Natural killer cell (primary cell): ENCODE measurements around the gene BAIAP2. TPM values are rescaled to one million over a fixed set of nuclear protein-coding genes. Genes with fewer than 3 reads are reported as not detected.

Experiments used
- ATAC-seq, 3 donors: fragments of 150-1000 bp in 2 of 3; fragments of 200-7000 bp in 1 of 3; cut with Tn5 transposase; 1 replicate in 1 of 3; 2 replicates in 2 of 3; pipeline ENCODE4 v1.10.0; 2021; ENCODE audit warnings: mild to moderate bottlenecking in 2 of 3, moderate library complexity in 2 of 3
- DNase-seq, 2 donors: peaks; one replicate each; pipeline versions ENCODE4 v3.0.0 to v3.0.0-alpha.2; 2013 to 2021; ENCODE audit warnings: mixed read lengths in 1 of 2
- H3K27ac ChIP-seq: one replicate; pipeline ENCODE4 v1.5.1; 2013; ENCODE audit warnings: mild to moderate bottlenecking, low read length
- H3K27me3 ChIP-seq: one replicate; pipeline ENCODE4 v1.6.1; 2013; ENCODE audit warnings: low read length; ENCODE audit not compliant: control insufficient read depth, insufficient read depth
- H3K36me3 ChIP-seq: one replicate; pipeline ENCODE4 v1.6.1; 2013; ENCODE audit warnings: low read length; ENCODE audit not compliant: control insufficient read depth, insufficient read depth
- H3K4me1 ChIP-seq: one replicate; pipeline ENCODE4 v1.6.1; 2013; ENCODE audit warnings: low read length; ENCODE audit not compliant: control insufficient read depth, insufficient read depth
- H3K4me3 ChIP-seq: one replicate; pipeline ENCODE4 v1.5.1; 2013; ENCODE audit warnings: low read length
- H3K9me3 ChIP-seq: one replicate; pipeline ENCODE4 v1.6.1; 2013; ENCODE audit warnings: low read length; ENCODE audit not compliant: control insufficient read depth, insufficient read depth
- H3K27ac Mint-ChIP-seq, 2 donors: one replicate each; pipeline ENCODE4 v1.8.0; 2022; ENCODE audit warnings: mild to moderate bottlenecking in 2 of 2, mixed read lengths in 2 of 2, moderate library complexity in 1 of 2
- H3K27me3 Mint-ChIP-seq, 2 donors: one replicate each; pipeline ENCODE4 v1.8.0; 2022; ENCODE audit warnings: low read depth in 2 of 2, mixed read lengths in 2 of 2
- H3K36me3 Mint-ChIP-seq: one replicate; pipeline ENCODE4 v1.8.0; 2022; ENCODE audit warnings: mixed read lengths
- H3K4me1 Mint-ChIP-seq, 2 donors: one replicate each; pipeline ENCODE4 v1.8.0; 2022; ENCODE audit warnings: mixed read lengths in 2 of 2
- H3K4me3 Mint-ChIP-seq: one replicate; pipeline ENCODE4 v1.8.0; 2022; ENCODE audit warnings: mild to moderate bottlenecking, moderate library complexity, mixed read lengths
- H3K9me3 Mint-ChIP-seq, 2 donors: one replicate each; pipeline ENCODE4 v1.8.0; 2022; ENCODE audit warnings: mixed read lengths in 2 of 2
- CTCF ChIP-seq: fragments of 200-600 bp; IDR thresholded peaks from one replicate; pipeline ENCODE4 v1.8.0; 2022; ENCODE audit warnings: antibody characterized with exemption
- WGBS: methylation state at CpG from one replicate; pipeline ENCODE4 v1.1.7; 2013; ENCODE audit warnings: missing lambda C conversion rate; ENCODE audit not compliant: insufficient coverage; 5-methylcytosine and 5-hydroxymethylcytosine counted together
- intact Hi-C: fragments of 100-400 bp; cut with micrococcal nuclease; formaldehyde crosslinking; loops from one replicate; pipeline ENCODE4 v1.14.2; 2022
- total RNA-seq, 4 donors: library from RNA; stranded (reverse); fragments of 120-200 nt in 1 of 4; gene quantifications; one replicate each; pipeline versions ENCODE4 v1.2.3 to v1.2.4, GENCODE V29; 2013 to 2022

The BAIAP2 gene
- total RNA-seq, 3 donors from 2014 or later (not counting 1 experiment from before 2014, with no cell fraction given), result 6.7 to 12.3 (median 10.4) TPM

- H3K36me3 Mint-ChIP-seq, result no peaks in the 10 kb centered on the region
- Histone ChIP-seq H3K4me3 (no peak overlapping the region), H3K27me3 (no peaks in the 10 kb centered on the region), H3K27ac (no peak overlapping the region), H3K36me3 (no peaks in the 10 kb centered on the region), H3K9me3 (no peaks in the 10 kb centered on the region), H3K4me1 (no peaks in the 10 kb centered on the region)
- H3K27ac Mint-ChIP-seq, result no peak overlapping the region
- peaks cover 0 to 14% of the 10 kb centered on the region in 2 donors for H3K4me1 Mint-ChIP-seq
- no peak for DNase-seq
- H3K27me3 Mint-ChIP-seq, result no peaks in the 10 kb centered on the region
- ATAC-seq, result no peak
- H3K9me3 Mint-ChIP-seq, result no peaks in the 10 kb centered on the region
- H3K4me3 Mint-ChIP-seq, result no peak overlapping the region
- WGBS, result 90% methylated on average over 8 of the region's 8 CpGs
- intact Hi-C loops, result no loop called here
- TF ChIP-seq CTCF, result no peak
Measured at GRCh38 chr17:81136366-81136765, 101.4 kb downstream of the BAIAP2 start.

- H3K27me3 ChIP-seq, result no peaks in the 10 kb centered on the region
- no peak for DNase-seq
- Mint-ChIP-seq H3K4me3 (no peak overlapping the region), H3K9me3 (no peaks in the 10 kb centered on the region), H3K27ac (no peak overlapping the region), H3K27me3 (no peaks in the 10 kb centered on the region), H3K4me1 (peaks cover 0 to 14% of the 10 kb centered on the region in 2 donors), H3K36me3 (no peaks in the 10 kb centered on the region)
- H3K4me3 ChIP-seq, result no peak overlapping the region
- WGBS, result 96% methylated on average over 13 of the region's 13 CpGs
- no peaks in the 10 kb centered on the region for H3K9me3 ChIP-seq
- intact Hi-C loops, result no loop called here
- no peaks in the 10 kb centered on the region for H3K36me3 ChIP-seq
- ATAC-seq, result no peak
- no peaks in the 10 kb centered on the region for H3K4me1 ChIP-seq
- TF ChIP-seq CTCF, result no peak
- H3K27ac ChIP-seq, result no peak overlapping the region
Measured at GRCh38 chr17:81137248-81137647, 102.3 kb downstream of the BAIAP2 start.

GRCh38 chr17:81138083-81138482 lies 103.1 kb downstream of the BAIAP2 start:
- Histone ChIP-seq H3K9me3 (no peaks in the 10 kb centered on the region), H3K4me3 (no peak overlapping the region), H3K4me1 (peaks cover 6% of the 10 kb centered on the region), H3K27me3 (no peaks in the 10 kb centered on the region), H3K27ac (no peak overlapping the region), H3K36me3 (no peaks in the 10 kb centered on the region)
- intact Hi-C loops, result no loop called here
- H3K4me3 Mint-ChIP-seq, result no peak overlapping the region
- no peaks in the 10 kb centered on the region for H3K36me3 Mint-ChIP-seq
- ATAC-seq, result no peak
- H3K9me3 Mint-ChIP-seq, result no peaks in the 10 kb centered on the region
- no peak overlapping the region for H3K27ac Mint-ChIP-seq
- no peaks in the 10 kb centered on the region for H3K27me3 Mint-ChIP-seq
- no peak for TF ChIP-seq CTCF
- peaks cover 0 to 14% of the 10 kb centered on the region in 2 donors for H3K4me1 Mint-ChIP-seq
- 91% methylated on average over 15 of the region's 15 CpGs for WGBS
- no peak for DNase-seq

- Histone ChIP-seq H3K9me3 (no peaks in the 10 kb centered on the region), H3K27ac (no peak overlapping the region), H3K4me3 (no peak overlapping the region), H3K36me3 (no peaks in the 10 kb centered on the region), H3K4me1 (peaks cover 6% of the 10 kb centered on the region), H3K27me3 (no peaks in the 10 kb centered on the region)
- TF ChIP-seq CTCF, result no peak
- H3K27me3 Mint-ChIP-seq, result no peaks in the 10 kb centered on the region
- no peaks in the 10 kb centered on the region for H3K9me3 Mint-ChIP-seq
- no peak overlapping the region for H3K27ac Mint-ChIP-seq
- ATAC-seq (no peak), DNase-seq (no peak)
- no peaks in the 10 kb centered on the region for H3K36me3 Mint-ChIP-seq
- 94% methylated on average over 25 of the region's 25 CpGs for WGBS
- intact Hi-C loops, result no loop called here
- no peak overlapping the region for H3K4me3 Mint-ChIP-seq
- peaks cover 0 to 14% of the 10 kb centered on the region in 2 donors for H3K4me1 Mint-ChIP-seq
Measured at GRCh38 chr17:81138500-81138899, 103.5 kb downstream of the BAIAP2 start.
